ENCODE results near the gene ISYNA1.

ISYNA1 gene

GRCh38 chr19:18386543-18387271 lies 51.2 kb downstream of the ISYNA1 start:
- TF ChIP-seq EGR1 (IDR thresholded peaks at IDR 0.05) (no peak), MAX (IDR thresholded peaks at IDR 0.05) (no peak), FOXM1 (IDR thresholded peaks at IDR 0.05; ENCODE audit: borderline replicate concordance, low read depth) (no peak), ZBTB7A (IDR thresholded peaks at IDR 0.05; ENCODE audit: low read depth) (0 out of 2 replicates have a peak, but pooled peaks have one; percentile 1)

DNA sequence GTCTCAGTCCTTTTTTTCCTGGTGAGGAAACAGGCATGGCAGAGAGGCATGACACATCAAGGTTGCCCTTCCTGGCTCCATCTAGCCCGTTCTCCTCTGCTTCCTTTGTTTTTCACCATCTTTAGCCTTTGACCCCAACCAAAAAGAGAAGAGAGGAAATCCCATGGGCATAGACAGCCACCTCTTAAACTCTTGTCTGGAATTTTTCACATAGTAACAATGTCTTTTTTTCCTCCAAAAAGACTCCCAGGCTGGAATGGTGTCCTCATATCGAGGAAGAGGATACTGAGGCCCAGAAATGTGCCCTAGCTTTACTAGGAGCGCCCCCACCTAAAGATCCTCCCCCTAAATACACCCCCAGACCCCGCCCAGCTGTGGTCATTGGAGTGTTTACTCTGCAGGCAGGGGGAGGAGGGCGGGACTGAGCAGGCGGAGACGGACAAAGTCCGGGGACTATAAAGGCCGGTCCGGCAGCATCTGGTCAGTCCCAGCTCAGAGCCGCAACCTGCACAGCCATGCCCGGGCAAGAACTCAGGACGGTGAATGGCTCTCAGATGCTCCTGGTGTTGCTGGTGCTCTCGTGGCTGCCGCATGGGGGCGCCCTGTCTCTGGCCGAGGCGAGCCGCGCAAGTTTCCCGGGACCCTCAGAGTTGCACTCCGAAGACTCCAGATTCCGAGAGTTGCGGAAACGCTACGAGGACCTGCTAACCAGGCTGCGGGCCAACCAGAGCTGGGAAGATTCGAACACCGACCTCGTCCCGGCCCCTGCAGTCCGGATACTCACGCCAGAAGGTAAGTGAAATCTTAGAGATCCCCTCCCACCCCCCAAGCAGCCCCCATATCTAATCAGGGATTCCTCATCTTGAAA lies 52.0 kb downstream of the ISYNA1 start, which contains the start of gene GDF15:
TSS of gene GDF15 (plus strand) at position 484 of the 868 bp plus-strand sequence. CDS start at position 516, 32 bp downstream.
- TF ChIP-seq MAX (IDR thresholded peaks at IDR 0.05) (no peak), RAD21 (IDR thresholded peaks at IDR 0.05; ENCODE audit: low read depth) (peak; percentile 51), TCF12 (IDR thresholded peaks at IDR 0.05; ENCODE audit: low read depth) (no peak), CREB1 (IDR thresholded peaks at IDR 0.05; ENCODE audit: low read depth) (no peak), EP300 (IDR thresholded peaks at IDR 0.05; ENCODE audit: borderline replicate concordance) (peak; percentile 28; the same call in 1 of the 2 replicates), TEAD4 (IDR thresholded peaks at IDR 0.05) (no peak), YY1 (IDR thresholded peaks at IDR 0.05; ENCODE audit: low read depth) (no peak), ZBTB7A (IDR thresholded peaks at IDR 0.05; ENCODE audit: low read depth) (0 out of 2 replicates have a peak, but pooled peaks have one; percentile 24), EGR1 (IDR thresholded peaks at IDR 0.05) (no peak)
- TF ChIP-seq, protein P1, sequence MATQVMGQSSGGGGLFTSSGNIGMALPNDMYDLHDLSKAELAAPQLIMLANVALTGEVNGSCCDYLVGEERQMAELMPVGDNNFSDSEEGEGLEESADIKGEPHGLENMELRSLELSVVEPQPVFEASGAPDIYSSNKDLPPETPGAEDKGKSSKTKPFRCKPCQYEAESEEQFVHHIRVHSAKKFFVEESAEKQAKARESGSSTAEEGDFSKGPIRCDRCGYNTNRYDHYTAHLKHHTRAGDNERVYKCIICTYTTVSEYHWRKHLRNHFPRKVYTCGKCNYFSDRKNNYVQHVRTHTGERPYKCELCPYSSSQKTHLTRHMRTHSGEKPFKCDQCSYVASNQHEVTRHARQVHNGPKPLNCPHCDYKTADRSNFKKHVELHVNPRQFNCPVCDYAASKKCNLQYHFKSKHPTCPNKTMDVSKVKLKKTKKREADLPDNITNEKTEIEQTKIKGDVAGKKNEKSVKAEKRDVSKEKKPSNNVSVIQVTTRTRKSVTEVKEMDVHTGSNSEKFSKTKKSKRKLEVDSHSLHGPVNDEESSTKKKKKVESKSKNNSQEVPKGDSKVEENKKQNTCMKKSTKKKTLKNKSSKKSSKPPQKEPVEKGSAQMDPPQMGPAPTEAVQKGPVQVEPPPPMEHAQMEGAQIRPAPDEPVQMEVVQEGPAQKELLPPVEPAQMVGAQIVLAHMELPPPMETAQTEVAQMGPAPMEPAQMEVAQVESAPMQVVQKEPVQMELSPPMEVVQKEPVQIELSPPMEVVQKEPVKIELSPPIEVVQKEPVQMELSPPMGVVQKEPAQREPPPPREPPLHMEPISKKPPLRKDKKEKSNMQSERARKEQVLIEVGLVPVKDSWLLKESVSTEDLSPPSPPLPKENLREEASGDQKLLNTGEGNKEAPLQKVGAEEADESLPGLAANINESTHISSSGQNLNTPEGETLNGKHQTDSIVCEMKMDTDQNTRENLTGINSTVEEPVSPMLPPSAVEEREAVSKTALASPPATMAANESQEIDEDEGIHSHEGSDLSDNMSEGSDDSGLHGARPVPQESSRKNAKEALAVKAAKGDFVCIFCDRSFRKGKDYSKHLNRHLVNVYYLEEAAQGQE (IDR thresholded peaks at IDR 0.05; ENCODE audit: low read depth) = no peak

DNA sequence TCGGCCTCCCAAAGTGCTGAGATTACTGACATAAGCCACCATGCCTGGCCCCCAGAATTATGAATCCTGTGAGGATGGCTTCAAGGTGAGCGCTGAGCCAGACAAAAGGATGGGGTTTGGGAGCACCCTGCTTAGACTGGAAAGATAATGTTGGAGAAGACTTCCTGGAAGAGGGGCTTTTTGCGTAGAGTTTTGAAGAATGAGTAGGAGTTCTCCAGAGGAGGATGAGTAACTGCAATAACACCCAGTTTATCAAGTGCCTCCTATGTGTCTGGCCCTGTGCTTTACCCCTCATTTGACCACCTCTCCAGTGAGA lies 52.6 kb downstream of the ISYNA1 start:
- TF ChIP-seq ZBTB7A (IDR thresholded peaks at IDR 0.05; ENCODE audit: low read depth) = 0 out of 2 replicates have a peak, but pooled peaks have one; percentile 2
- TF ChIP-seq, protein P1 (IDR thresholded peaks at IDR 0.05; ENCODE audit: low read depth) = no peak
- no peak for TF ChIP-seq RAD21 (IDR thresholded peaks at IDR 0.05; ENCODE audit: low read depth)

GRCh38 chr19:18384775-18385174 lies 53.2 kb downstream of the ISYNA1 start:
- TF ChIP-seq TEAD4 (IDR thresholded peaks at IDR 0.05) = no peak
- TF ChIP-seq TCF12 (IDR thresholded peaks at IDR 0.05; ENCODE audit: low read depth) = no peak
- no peak for TF ChIP-seq YY1 (IDR thresholded peaks at IDR 0.05; ENCODE audit: low read depth)
- TF ChIP-seq ZBTB7A (IDR thresholded peaks at IDR 0.05; ENCODE audit: low read depth) = no peak
- TF ChIP-seq EGR1 (IDR thresholded peaks at IDR 0.05) = no peak
- no peak for TF ChIP-seq CEBPB (IDR thresholded peaks at IDR 0.05)
- TF ChIP-seq CREB1 (IDR thresholded peaks at IDR 0.05; ENCODE audit: low read depth) = no peak
- TF ChIP-seq TAF1 (IDR thresholded peaks at IDR 0.05; ENCODE audit: low read depth) = no peak
- TF ChIP-seq MAX (IDR thresholded peaks at IDR 0.05) = no peak
- no peak for TF ChIP-seq EP300 (IDR thresholded peaks at IDR 0.05; ENCODE audit: borderline replicate concordance)
